ENCODE data around the gene PTDSS2.

PTDSS2 gene

GRCh38 chr11:494761-495536 is 44.9 kb downstream of the PTDSS2 start:
- no peak for DNase-seq

- no peak for DNase-seq
These were observed 45.5 kb downstream of the PTDSS2 start for GRCh38 chr11:495537-495931.

GRCh38 chr11:496834-497564 is 46.9 kb downstream of the PTDSS2 start:
- DNase-seq: no peak

- DNase-seq: no peak
These were observed 47.7 kb downstream of the PTDSS2 start for GRCh38 chr11:497565-498296.

- no peak for DNase-seq
These were observed 48.5 kb downstream of the PTDSS2 start for GRCh38 chr11:498297-499181.

- DNase-seq: no peak
These were observed 49.4 kb downstream of the PTDSS2 start for GRCh38 chr11:499201-500076.

GRCh38 chr11:501001-501682 is 51.1 kb downstream of the PTDSS2 start:
- DNase-seq: no peak

- DNase-seq: no peak
These were observed 51.7 kb downstream of the PTDSS2 start for GRCh38 chr11:501683-502287.

GRCh38 chr11:502288-503178 is 52.5 kb downstream of the PTDSS2 start:
- no peak for DNase-seq

GRCh38 chr11:503179-503981 is 53.3 kb downstream of the PTDSS2 start:
- no peak for DNase-seq

- no peak for DNase-seq
These were observed 54.2 kb downstream of the PTDSS2 start for GRCh38 chr11:504053-504993.

- DNase-seq: no peak
These were observed 54.9 kb downstream of the PTDSS2 start for GRCh38 chr11:504994-505344.

GRCh38 chr11:506238-506994 is 56.3 kb downstream of the PTDSS2 start:
- peak; percentile 88 for DNase-seq

GRCh38 chr11:506995-507726 is 57.1 kb downstream of the PTDSS2 start, which contains the start of gene RNH1:
TSS of gene RNH1 (minus strand) at chr11:507242. CDS start at chr11:502162, 5,080 bp downstream.
- DNase-seq: peak; percentile 65

- no peak for DNase-seq
These were observed 57.8 kb downstream of the PTDSS2 start for GRCh38 chr11:507727-508515.

All from NCI-H1694 treated with DMSO at 0.1 percent for 48 hours (cell line).